Measurements from ENCODE around the gene SUOX. TPM values are rescaled to one million over a fixed set of nuclear protein-coding genes. Genes with fewer than 3 reads are reported as not detected.

Gene SUOX
- total RNA-seq, result 1 to 10 TPM; 4.6 to 4.9 TPM

DNA sequence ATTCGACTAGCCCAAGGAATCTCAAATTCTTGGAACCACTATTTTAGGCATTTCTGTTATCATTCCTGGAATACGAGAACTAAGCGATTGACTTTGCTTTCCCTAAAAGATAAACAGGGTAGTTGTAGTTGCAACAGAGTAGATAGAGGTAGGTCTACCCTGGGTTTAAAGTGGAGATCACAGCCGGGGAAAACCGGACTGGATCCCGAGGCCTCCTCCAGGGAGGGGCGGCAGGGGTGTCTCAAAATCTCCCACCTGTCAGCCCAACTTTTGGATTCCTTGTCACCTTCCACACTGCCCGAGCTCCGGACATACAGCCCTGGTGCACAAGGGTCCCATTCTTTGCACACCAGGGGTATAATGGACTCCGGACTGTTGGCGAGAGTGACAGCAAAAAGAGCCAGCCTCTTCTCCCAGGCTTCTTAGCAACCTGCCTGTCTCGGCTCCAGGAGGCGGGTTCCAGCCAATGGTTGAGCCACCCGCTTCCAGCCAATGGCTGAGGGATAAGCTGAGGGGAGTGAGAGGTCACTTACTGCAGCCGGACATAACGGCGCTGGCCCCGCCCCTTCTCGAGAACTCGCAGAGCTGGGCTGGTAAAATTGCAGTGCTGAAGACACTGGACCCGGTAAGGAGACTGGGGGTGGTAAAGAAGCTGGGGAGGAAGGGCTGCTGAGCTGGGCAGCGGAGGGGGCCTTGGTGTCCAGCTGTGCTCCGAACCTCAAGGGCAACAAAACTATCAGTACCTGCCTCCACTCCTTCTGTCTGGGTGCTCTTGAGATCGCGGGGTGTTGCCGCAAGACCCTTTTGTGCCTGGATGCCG lies at the start of gene SUOX:
Gene SUOX, plus strand, starts transcription at position 562 of the 820 bp plus-strand sequence. CDS start 4,946 bp downstream, outside the sequence.
- DNase-seq, result peak; percentile 54
- Mint-ChIP-seq H3K36me3 (peaks cover under 1% of the 10 kb centered on the region), H3K9me3 (no peaks in the 10 kb centered on the region), H3K4me3 (peak within 1 kb of the TSS; percentile 77), H3K4me1 (peaks cover 25% of the 10 kb centered on the region), H3K27ac (peak within 1 kb of the TSS; percentile 25), H3K27me3 (peaks cover 20% of the 10 kb centered on the region)

DNA sequence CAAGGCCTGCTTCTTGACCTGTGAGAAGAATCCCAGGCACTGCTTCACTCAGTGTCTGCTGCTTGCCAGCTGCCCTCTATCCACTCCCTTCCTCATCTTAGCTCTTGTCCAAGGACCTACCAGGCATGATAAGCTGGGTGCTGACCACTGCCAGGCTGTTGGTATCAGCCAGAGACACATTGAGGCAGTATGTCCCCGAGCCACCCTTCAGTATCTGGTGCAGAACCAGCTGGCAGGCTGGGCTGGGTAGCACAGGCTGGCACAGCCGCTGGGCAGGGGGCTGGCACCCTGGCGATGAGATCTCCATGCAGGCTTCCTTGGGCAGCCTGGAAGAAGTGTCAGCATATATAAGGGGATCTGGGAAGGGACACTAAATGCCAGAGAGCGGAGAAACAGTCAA lies 41.7 kb upstream of the SUOX start:
- H3K4me1 Mint-ChIP-seq, result peaks cover 18% of the 10 kb centered on the region
- no peaks in the 10 kb centered on the region for H3K27me3 Mint-ChIP-seq
- H3K9me3 Mint-ChIP-seq, result no peaks in the 10 kb centered on the region
- peaks cover 15% of the 10 kb centered on the region for H3K36me3 Mint-ChIP-seq
- DNase-seq, result no peak
- no peak overlapping the region for H3K4me3 Mint-ChIP-seq
- no peak overlapping the region for H3K27ac Mint-ChIP-seq

- no peaks in the 10 kb centered on the region for H3K27me3 Mint-ChIP-seq
- H3K4me3 Mint-ChIP-seq, result no peak overlapping the region
- H3K36me3 Mint-ChIP-seq, result peaks cover 15% of the 10 kb centered on the region
Measured at GRCh38 chr12:55955800-55956508, 41.1 kb upstream of the SUOX start.

GRCh38 chr12:55957106-55957859 lies 39.8 kb upstream of the SUOX start:
- no peak overlapping the region for H3K27ac Mint-ChIP-seq
- H3K27me3 Mint-ChIP-seq, result no peaks in the 10 kb centered on the region
- no peaks in the 10 kb centered on the region for H3K9me3 Mint-ChIP-seq

More at GRCh38 chr12:55955800-55956508, 41.1 kb upstream of the SUOX start:
- peak; percentile 56 for DNase-seq
- peak overlapping the region; percentile 21 for H3K27ac Mint-ChIP-seq
- no peaks in the 10 kb centered on the region for H3K9me3 Mint-ChIP-seq
- peaks cover 18% of the 10 kb centered on the region for H3K4me1 Mint-ChIP-seq

DNA sequence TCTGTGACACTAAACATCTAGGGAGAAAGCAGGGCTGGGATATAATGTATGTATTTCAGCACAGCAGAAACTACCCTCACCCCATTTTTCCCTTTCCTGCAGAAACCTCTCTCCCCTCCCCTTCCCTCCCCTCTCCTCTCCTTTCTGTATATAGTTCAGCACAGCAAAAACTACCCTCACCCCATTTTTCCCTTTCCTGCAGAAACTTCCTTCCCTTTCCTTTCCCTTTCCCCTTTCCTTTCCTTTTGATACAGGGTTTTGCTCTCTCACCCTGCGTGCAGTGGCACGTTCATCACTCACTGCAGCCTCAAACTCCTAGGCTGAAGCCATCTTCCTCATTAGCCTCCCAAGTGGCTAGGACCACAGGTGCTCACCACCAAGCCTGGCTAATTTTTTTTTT lies 33.3 kb upstream of the SUOX start:
- no peaks in the 10 kb centered on the region for H3K9me3 Mint-ChIP-seq
- no peak overlapping the region for H3K4me3 Mint-ChIP-seq
- H3K4me1 Mint-ChIP-seq, result peaks cover 22% of the 10 kb centered on the region
- H3K27ac Mint-ChIP-seq, result peak overlapping the region; percentile 8
- DNase-seq, result no peak
- peaks cover 16% of the 10 kb centered on the region for H3K36me3 Mint-ChIP-seq
- no peaks in the 10 kb centered on the region for H3K27me3 Mint-ChIP-seq

More at GRCh38 chr12:55957106-55957859, 39.8 kb upstream of the SUOX start:
- Mint-ChIP-seq H3K4me3 (no peak overlapping the region), H3K4me1 (peaks cover 13% of the 10 kb centered on the region), H3K36me3 (peaks cover 6% of the 10 kb centered on the region)
- no peak for DNase-seq

DNA sequence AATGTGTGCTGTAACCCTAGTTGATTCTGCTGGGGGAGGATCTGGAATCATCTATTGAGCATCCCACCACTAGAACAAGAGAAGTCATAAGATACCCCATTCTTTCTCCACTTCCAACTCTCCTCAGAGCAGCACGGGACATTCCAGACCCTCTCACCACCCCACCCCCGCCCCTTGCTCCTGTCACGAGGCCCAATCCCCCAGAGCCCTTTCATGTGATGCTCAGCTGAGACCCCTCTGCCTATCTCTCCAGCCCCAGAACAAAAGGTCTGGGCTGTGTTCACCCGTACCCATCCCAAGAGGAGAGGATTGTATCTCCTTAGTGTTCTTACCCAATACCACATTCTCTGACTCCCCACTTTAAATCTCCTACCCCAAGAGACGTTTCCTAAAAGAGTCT lies 31.8 kb upstream of the SUOX start:
- no peaks in the 10 kb centered on the region for H3K9me3 Mint-ChIP-seq
- H3K4me1 Mint-ChIP-seq, result peaks cover 22% of the 10 kb centered on the region
- H3K27ac Mint-ChIP-seq, result no peak overlapping the region
- no peak overlapping the region for H3K4me3 Mint-ChIP-seq
- H3K27me3 Mint-ChIP-seq, result no peaks in the 10 kb centered on the region
- peaks cover 16% of the 10 kb centered on the region for H3K36me3 Mint-ChIP-seq
- no peak for DNase-seq

DNA sequence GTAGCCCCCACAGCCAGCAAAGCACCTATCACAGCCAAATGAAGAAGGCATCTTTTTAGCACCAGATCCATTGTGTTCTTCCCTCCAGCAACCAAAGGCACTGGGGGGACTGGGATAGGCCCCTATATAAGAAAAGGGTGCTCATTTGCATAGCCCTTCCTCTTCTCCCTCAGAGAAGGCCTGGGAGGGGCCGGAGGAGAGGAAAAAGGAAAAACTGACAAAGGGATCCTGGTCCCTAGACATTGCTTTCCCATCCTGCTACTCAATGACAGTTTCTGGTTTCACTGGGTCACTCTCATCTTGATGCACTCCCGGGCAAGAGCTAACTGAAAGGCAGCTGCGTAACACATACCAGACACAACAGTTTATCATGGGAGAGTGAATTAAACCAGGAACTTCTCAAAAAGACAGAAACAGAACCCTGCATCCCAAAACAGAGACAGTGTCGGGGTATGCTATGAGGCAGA lies 31.1 kb upstream of the SUOX start, which contains the start of gene PMEL:
Gene PMEL, minus strand, starts transcription at position 102 of the 467 bp plus-strand sequence. Its CDS starts 31 bp downstream, at position 71.
- Mint-ChIP-seq H3K4me3 (peak within 1 kb of the TSS; percentile 99), H3K36me3 (peaks cover 19% of the 10 kb centered on the region), H3K9me3 (no peaks in the 10 kb centered on the region), H3K27me3 (no peaks in the 10 kb centered on the region), H3K4me1 (peaks cover 22% of the 10 kb centered on the region), H3K27ac (peak within 1 kb of the TSS; percentile 92)
- DNase-seq, result no peak

DNA sequence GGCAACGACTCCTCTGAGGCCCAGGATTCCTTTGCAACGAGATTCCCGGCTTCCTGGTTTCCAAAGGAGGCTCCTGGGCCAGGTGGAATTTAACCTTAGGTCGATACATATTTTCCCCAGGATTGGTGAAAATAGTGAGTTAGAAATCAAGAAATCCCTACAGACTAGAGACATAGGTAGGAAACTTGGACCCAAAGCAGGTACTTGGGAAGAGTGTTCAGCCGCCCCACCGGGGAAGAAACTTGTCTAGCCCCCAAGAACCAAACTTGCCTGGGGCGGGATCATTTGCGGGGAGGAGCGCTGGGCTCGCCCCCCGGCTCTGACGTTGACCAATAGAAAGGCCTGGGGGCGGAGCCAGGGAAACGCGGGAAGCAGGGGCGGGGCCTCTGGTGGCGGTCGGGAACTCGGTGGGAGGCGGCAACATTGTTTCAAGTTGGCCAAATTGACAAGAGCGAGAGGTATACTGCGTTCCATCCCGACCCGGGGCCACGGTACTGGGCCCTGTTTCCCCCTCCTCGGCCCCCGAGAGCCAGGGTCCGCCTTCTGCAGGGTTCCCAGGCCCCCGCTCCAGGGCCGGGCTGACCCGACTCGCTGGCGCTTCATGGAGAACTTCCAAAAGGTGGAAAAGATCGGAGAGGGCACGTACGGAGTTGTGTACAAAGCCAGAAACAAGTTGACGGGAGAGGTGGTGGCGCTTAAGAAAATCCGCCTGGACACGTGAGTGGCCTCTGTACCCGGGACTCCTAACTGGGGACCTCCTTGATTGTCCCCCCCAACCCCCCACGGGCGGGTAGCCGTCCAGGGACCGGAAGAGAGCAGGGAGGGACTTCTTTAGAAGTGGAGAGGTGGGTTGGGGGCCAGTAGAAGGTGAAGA lies 30.4 kb upstream of the SUOX start, which contains the start of gene CDK2:
Gene CDK2, plus strand, starts transcription at position 423 of the 874 bp plus-strand sequence. Its CDS starts 179 bp downstream, at position 602.
- Mint-ChIP-seq H3K4me1 (peaks cover 25% of the 10 kb centered on the region), H3K9me3 (no peaks in the 10 kb centered on the region), H3K27ac (peak within 1 kb of the TSS; percentile 92)

DNA sequence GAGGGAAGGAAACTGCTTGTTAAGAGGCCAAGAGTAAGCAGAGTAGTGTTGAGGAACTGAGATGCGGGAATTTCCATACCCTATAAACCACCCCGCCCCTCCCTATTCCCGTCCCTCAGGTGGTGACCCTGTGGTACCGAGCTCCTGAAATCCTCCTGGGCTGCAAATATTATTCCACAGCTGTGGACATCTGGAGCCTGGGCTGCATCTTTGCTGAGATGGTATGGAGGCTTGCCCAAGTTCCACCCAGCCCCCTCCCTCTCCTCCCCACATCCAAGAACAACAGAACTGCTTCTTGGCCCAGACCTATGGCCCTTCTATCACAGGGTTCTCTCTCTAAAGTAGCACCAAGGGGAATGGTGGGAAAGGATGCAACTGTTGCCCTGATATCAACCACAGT lies 27.7 kb upstream of the SUOX start:
- H3K4me1 Mint-ChIP-seq, result peaks cover 32% of the 10 kb centered on the region
- DNase-seq, result no peak
- H3K36me3 Mint-ChIP-seq, result peaks cover 22% of the 10 kb centered on the region
- no peak overlapping the region for H3K27ac Mint-ChIP-seq
- H3K9me3 Mint-ChIP-seq, result no peaks in the 10 kb centered on the region
- no peak overlapping the region for H3K4me3 Mint-ChIP-seq
- no peaks in the 10 kb centered on the region for H3K27me3 Mint-ChIP-seq

More for the DNA sequence above, 30.4 kb upstream of the SUOX start, which contains the start of gene CDK2:
- Mint-ChIP-seq H3K4me3 (peak within 1 kb of the TSS; percentile 99), H3K36me3 (peaks cover 22% of the 10 kb centered on the region), H3K27me3 (no peaks in the 10 kb centered on the region)
- DNase-seq, result peak; percentile 92

DNA sequence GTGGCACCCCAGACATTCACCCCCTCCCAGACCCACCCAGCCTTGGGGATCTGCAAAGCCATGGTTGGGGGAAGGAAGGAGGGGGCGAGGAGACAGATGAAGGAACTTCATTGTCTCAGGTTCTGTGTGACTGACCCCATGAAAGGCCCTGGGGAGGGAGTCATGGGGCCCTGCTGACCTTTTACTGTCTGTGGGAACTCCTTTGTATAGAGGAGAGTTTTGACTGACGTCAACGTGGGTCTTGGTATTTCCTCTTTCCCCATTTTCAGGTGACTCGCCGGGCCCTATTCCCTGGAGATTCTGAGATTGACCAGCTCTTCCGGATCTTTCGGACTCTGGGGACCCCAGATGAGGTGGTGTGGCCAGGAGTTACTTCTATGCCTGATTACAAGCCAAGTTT lies 26.3 kb upstream of the SUOX start:
- Mint-ChIP-seq H3K4me1 (peaks cover 27% of the 10 kb centered on the region), H3K27me3 (no peaks in the 10 kb centered on the region), H3K4me3 (no peak overlapping the region), H3K9me3 (no peaks in the 10 kb centered on the region), H3K36me3 (peaks cover 22% of the 10 kb centered on the region), H3K27ac (no peak overlapping the region)
- DNase-seq, result no peak

- DNase-seq, result no peak
- Mint-ChIP-seq H3K4me3 (no peak overlapping the region), H3K36me3 (peaks cover 18% of the 10 kb centered on the region), H3K27me3 (no peaks in the 10 kb centered on the region), H3K4me1 (peaks cover 30% of the 10 kb centered on the region), H3K27ac (peak overlapping the region; percentile 8), H3K9me3 (no peaks in the 10 kb centered on the region)
Measured at GRCh38 chr12:55972042-55972441, 25.0 kb upstream of the SUOX start.

DNA sequence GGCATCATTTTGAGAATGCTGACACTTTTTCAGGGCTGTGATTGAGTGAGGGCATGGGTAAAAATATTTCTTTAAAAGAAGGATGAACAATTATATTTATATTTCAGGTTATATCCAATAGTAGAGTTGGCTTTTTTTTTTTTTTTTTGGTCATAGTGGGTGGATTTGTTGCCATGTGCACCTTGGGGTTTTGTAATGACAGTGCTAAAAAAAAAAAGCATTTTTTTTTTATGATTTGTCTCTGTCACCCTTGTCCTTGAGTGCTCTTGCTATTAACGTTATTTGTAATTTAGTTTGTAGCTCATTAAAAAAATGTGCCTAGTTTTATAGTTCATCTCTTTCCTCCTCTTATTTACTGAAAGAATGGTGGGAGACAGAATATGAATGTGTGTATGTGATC lies 24.6 kb upstream of the SUOX start:
- peak overlapping the region; percentile 8 for H3K27ac Mint-ChIP-seq
- peaks cover 18% of the 10 kb centered on the region for H3K36me3 Mint-ChIP-seq
- peaks cover 33% of the 10 kb centered on the region for H3K4me1 Mint-ChIP-seq
- no peak for DNase-seq
- H3K27me3 Mint-ChIP-seq, result no peaks in the 10 kb centered on the region
- H3K4me3 Mint-ChIP-seq, result no peak overlapping the region
- no peaks in the 10 kb centered on the region for H3K9me3 Mint-ChIP-seq

DNA sequence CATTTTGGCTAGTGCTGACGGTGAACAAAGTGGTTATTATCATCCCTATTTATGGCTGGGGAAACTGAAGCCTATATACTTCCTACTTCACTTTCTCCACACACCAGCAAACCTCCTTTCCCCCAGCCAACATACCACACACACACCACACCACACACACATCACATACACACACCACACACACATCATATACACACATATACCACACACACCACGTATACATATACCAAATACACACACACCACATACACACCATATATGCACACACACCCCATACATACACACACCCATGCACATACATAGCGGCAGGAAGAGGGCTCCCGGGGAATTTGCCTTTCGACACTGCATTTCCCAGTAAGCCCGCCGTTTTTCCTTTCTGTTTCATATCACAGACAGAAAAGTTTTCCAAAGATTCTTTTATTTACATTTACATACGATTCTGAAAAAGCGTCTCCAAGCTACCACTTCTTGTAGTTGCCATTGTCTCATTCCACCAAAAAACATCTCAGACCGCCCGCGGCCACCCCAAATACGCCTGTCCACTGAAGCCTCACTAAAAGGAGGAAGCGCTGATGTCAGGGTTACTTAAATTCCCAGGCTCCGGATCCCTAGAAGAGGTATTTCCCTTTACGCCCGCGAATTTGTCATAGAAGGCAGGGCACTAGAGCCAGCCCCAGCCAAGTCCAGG lies 24.0 kb upstream of the SUOX start:
- Mint-ChIP-seq H3K27ac (no peak overlapping the region), H3K4me1 (peaks cover 33% of the 10 kb centered on the region), H3K4me3 (no peak overlapping the region), H3K36me3 (peaks cover 12% of the 10 kb centered on the region), H3K9me3 (no peaks in the 10 kb centered on the region), H3K27me3 (no peaks in the 10 kb centered on the region)
- DNase-seq, result no peak
